GM10847 (cell line): Measurements from ENCODE around the gene IFT122.

Source experiments
- POLR2A ChIP-seq: IDR thresholded peaks from 2 replicates; pipeline ENCODE4 v1.6.1; 2011; ENCODE audit not compliant: insufficient read length; ENCODE audit errors: extremely low read depth

Gene IFT122

DNA sequence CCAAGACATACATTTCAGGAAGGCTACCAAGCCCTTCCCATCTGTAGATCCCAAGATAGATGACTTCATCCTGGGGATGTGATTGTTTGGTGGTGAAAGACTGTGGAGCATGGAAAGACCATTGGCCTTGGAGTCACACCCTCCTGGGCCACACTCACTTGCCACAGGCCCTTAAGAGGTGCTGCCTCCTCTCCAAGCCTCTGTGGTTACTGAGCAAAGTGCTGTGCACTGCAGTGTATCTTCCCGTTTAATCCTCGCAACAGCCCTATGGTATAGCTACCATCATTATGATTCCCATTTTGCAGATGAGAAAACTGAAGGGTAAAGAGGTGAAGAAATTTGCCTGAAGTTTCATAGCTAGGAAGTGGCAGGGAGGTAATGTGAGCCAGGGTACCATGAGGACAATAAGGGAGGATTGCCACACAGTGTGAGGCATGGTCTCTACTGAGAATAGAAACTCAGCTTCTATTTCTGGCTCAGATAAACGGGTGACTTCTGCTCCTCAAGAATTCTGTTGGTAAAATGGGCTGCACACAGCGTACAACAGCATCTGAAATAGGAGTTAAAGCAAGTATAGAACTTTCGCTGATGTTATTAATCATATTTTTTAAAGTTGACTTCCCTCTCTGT is 64.6 kb downstream of the IFT122 start:
- TF ChIP-seq POLR2A: no peak

DNA sequence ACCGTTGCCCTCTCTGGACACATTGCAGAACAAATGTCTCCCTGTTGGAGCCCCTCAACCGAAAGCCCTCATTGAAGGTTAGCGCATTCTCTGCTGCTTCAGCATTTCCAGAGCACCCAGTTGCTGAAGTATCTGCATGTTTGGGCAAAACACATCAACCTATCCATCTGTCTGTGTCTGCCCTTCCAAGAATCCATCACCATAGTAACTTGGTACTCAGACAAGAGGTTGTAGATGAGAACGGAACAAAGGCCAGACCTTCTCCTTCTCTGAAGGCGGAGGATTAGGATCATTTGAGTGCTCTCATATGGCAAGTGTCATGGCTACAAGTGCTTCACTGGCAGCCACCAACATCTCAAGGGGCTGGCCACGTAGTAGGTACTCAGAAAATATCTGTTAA is 65.3 kb downstream of the IFT122 start:
- TF ChIP-seq POLR2A: no peak

DNA sequence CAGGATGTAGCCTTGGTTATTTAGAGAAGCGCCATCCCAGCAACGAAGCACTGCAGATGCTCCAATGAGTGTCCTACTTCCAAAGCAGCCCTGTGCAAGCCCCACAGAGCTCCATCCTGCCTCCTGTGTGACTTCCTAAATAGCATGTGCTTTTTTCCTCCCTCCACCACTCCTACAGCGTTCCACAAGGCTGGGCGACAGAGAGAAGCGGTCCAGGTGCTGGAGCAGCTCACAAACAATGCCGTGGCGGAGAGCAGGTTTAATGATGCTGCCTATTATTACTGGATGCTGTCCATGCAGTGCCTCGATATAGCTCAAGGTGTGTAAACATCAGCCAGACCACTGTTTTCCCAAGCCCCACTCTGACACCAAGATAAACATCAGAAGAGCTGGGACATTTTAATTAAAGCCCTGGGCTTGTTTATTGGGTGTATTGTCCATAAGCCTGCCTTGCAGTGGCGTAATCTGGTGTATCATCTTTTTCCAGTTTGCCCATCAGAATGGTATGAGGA is 66.3 kb downstream of the IFT122 start:
- no peak for TF ChIP-seq POLR2A

DNA sequence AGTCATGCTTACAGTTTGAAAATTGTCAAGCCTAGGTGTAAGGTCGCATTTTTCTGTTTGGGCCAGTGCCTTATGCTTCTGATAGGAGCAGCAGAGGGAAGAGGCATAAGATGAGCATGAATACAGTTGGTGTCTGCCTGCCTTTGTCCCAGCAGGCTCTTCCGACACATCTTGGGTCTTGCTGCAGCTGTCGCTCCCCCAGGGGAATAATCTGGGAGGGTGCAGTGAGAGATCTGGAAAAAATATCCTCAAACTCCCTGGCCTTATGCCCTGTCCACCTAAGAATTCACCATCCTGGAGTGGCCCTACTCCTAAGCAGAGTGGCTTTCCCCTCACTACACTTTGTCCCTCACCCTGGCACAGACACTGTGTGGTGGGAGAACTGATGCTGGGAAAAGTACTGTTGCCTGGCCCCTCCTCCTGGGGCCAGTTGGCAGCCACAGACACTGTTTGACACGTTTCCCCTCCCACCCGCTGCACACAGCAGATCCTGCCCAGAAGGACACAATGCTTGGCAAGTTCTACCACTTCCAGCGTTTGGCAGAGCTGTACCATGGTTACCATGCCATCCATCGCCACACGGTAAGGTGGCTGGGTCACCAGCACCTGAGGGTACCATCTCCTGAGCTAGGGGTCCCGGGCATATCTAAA is 67.3 kb downstream of the IFT122 start:
- no peak for TF ChIP-seq POLR2A

DNA sequence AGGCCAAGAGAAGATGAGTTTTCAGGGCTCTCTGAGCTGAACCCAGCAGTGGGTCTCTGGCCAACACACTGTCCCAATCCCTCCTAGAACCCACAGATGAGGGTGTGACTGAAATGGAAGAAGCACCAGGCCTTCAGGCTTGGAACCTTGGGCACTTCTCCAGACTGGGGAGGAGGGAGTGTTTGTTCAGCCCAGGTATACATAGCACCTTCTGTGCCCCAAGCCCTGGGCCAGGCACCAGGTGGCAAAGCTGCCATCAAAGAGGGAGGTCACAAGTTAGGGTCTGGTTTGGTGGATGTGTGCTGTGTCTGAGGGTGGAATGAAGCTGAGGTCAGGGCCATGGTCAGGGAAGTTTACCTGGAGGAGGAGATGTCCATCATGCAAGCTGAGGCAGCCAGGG is 72.6 kb downstream of the IFT122 start:
- no peak for TF ChIP-seq POLR2A

DNA sequence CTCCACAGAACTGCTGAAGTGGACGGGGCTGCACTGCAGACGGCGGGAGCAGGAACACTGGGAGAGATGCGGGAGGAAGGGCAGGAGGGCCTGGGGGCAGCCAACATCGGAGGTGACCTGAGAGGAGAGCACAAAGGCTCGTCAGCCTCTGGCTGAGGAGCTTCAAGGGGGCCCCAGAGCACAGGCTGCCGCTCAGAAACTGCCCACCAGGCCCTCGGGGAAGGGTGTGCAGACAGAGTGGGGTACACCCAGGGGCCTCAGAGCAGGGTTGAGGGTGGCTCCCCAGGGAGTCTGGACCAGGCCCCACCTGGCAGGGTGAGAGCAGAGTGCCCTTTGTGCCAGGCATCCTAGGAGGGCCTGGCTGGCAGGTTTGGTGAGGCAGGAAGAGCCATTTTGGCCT is 73.7 kb downstream of the IFT122 start:
- TF ChIP-seq POLR2A: no peak

DNA sequence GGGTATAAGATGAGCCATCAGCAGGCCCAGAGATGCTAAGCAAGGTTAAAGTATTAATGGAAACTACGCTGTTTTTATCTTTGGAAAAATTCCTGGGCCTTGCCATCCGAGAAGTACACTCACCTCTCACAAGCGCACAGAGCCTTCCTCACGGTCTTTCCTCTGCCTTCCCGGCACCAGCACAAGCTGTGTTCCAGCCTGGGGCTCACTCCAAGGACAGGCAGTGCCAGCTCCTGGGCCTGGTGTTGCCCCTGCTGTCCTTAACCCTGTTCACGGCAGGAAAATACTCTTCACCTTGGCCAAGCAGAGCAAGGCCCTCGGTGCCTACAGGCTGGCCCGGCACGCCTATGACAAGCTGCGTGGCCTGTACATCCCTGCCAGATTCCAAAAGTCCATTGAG is 74.1 kb downstream of the IFT122 start:
- TF ChIP-seq POLR2A: no peak

DNA sequence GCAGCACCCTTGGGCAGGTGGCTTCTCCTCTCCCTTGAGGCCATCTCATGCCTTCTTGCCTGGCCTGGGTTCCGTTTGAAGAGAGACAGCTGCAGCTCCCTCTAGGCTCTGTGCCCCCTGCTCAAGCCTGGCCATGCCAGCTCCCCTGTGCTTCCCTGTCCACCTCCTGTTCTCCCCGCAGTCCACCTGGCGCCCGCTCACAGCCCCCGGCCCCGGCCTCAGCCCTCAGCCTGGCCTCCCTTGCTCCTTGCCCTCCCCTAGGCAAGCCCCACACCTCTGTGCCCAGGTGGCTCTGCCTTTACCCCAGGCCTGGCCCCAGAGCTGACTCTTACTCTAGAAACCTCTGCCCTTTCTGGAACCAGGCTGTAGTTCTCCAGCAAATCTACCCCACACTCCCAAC is 74.5 kb downstream of the IFT122 start:
- TF ChIP-seq POLR2A: no peak

DNA sequence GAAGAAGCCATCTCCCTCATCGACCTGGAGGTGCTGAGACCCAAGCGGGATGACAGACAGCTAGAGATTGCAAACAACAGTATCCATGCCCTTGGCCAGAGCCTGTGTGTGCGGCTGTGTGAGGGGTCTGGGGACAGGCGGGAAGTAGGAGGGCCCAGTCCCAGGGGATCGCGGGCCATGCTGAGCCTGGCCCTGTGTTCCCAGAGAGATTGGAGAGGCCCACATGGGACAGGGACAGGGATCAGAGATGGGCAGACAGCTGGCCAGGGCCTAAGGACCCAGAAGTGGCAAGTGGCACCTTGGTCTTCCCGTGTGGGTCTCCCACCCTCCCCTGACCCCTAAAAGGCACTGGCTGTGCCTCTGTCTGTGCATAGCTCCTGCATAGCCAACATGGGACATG is 77.5 kb downstream of the IFT122 start:
- TF ChIP-seq POLR2A: no peak

DNA sequence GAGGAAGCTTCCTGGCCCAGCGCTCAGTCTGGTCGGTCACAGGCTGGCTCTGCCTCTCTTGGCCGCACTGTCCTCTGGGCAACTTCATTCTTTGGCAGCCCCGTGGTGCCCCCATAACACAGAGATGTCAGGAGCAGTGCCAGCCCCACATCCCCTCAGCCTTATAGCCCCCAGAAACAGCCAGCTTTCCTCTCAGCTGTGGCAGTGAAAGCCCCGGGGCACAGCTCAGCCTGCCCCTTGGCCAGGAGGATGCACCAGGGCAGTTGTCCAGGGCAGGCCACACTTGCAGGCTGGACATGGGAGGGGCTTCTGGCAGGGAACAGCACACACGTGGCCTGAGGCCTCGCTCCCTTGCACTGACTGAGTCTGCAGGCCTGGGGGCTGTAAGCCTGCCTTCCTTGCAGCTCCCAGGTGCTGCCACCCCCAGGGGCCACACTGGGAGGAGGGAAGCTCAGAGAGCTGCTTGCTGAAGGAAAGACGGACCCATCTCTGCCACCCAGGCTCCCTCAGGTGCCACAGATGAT is 78.1 kb downstream of the IFT122 start:
- TF ChIP-seq POLR2A: no peak

DNA sequence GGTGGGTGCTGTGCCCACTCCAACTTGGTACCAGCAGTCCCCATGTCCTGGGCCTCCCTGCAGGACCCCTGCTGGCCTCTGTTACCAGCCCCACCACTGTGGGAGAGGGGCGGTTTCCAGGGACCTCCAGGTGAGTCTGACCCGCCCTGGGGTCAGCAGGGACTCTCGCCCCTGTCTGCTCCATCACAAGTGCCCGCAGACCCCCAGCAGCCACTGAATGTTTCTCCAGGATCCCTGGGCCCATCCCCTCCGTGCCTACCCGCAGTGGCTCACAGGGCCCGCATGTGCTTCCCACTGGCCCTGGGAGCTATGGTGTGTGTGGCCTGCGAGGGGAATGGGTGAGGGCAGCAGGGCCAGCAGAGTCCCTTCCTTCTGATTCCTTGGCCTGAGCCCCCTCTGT is 78.6 kb downstream of the IFT122 start:
- no peak for TF ChIP-seq POLR2A

DNA sequence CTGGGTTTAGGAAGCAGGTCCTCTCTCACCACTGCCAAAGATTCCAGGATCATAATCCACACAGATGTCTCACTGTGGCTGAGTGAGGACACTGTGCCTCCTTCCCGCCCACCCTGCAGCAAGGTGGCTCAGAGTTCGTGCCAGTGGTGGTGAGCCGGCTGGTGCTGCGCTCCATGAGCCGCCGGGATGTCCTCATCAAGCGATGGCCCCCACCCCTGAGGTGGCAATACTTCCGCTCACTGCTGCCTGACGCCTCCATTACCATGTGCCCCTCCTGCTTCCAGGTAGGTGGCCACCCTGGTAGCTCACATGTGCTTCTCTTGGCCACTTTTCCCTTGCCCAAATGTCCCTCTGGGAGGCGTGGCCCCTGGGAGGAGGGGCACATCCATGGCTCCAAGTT is 79.4 kb downstream of the IFT122 start:
- TF ChIP-seq POLR2A: no peak

DNA sequence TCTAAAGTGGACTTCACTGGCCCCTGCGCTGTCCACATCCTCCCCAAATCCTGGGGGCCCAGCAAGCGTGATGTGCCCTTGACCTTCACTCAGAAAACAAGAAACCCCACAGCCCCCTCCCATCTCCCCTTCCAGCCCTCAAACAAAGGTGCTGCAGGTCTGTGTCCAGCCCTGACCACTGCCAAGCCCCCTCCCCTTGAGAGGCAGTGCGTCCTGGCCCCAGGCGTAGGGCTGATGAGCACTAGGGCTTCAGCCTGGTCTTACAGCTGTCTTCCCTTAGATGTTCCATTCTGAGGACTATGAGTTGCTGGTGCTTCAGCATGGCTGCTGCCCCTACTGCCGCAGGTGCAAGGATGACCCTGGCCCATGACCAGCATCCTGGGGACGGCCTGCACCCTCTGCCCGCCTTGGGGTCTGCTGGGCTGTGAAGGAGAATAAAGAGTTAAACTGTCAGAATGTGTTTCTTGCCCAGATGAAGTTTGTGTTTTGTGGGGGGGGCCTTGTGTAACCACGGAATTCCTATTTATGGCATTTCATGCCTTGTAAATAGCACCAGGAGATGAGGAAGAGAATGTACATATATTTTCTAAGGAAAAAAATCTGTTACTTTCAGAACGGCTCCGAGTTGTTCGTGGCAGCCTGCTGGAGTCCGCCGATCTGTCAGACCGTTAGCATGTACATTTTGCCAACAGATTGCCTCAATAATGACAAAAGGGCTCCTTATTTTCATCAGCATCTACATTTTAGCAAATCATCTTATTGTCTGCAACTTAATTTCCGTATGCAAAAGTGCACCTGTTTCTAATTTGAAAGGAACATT is 80.1 kb downstream of the IFT122 start:
- TF ChIP-seq POLR2A: no peak

DNA sequence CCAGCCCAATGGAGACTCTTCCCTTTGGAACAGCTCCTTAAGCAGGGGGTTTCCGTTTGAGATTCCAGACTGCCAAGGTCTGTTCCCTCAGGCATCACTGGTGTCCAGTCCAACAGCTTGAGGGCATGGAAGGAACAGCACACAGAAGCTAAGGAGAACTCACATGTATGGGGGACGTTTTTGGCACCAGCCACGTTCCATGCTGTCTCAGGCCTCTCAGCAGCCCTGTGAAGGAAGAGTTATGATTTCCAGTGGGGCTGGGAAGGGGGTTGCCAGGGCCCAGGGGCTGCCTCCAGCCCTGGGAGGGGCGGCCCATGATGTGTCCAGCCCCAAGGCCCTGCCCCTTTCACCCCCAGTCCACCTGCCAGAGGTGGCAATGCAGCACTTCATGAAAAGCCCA is 80.9 kb downstream of the IFT122 start:
- TF ChIP-seq POLR2A: no peak

DNA sequence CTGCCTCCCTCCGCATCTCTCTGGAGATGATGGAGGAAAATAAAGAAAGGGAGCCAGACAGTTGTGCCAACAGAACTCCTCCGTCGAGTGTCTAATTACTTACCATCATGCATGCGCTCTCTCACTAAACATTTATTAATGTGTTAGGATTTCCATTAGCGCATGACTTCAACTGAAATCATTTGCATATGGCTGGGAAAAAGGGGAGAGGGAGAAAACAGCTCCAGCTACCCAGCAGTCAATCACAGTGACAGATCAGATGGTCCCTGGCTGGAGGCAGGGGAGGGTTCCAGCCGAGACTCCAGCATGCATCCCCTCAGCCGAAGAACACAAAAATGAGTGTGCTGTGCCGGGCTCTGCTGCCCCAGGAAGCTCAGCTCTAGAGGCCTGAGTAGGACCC is 81.6 kb downstream of the IFT122 start:
- no peak for TF ChIP-seq POLR2A

DNA sequence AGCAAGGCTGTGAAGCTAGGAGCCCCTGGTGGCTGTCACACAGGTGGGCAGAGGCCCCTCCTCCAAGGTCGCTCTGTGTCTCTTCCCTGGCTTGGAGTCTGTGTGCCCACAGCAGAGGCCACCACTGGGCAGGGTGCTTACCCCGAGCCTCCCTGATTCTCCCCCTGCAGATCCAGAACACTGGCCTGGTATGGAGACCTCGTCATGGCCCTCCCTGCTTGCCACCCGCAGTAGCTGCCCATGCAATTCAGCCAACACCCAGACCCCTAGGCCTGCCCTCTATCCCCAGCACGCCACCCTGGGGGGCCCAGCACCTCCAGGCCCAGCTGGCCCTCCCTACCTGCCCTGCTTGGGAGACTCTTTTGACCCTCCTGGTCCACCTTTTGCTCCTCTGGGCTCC is 82.9 kb downstream of the IFT122 start:
- no peak for TF ChIP-seq POLR2A
